ENCODE measurements around the gene CHRND. TPM values are rescaled to one million over a fixed set of nuclear protein-coding genes. Genes with fewer than 3 reads are reported as not detected.

Gene CHRND
- total and polyA plus RNA-seq, 2 of the 4 experiments (the other 2 are of a cell fraction) = not detected

GRCh38 chr2:232504438-232504837, 21.5 kb upstream of the CHRND start:
- Histone ChIP-seq H3K4ac (ENCODE audit: low read depth, low read length) (no peak overlapping the region), H3K27me3 (ENCODE audit: control insufficient read depth, insufficient read depth, low read length) (peaks cover 63% of the 10 kb centered on the region)

More at GRCh38 chr2:232504438-232504837, 21.5 kb upstream of the CHRND start:
- H2AFZ ChIP-seq (replicated peaks; ENCODE audit: low read length, poor library complexity) = no peak overlapping the region
- no peak overlapping the region for H4K5ac ChIP-seq (ENCODE audit: low read depth, low read length)
- no TSS peak for BruUV-seq (replicated peaks)
- H3K4me2 ChIP-seq (ENCODE audit: low read depth, low read length) = no peak overlapping the region
- dilution Hi-C loops (cut with HindIII; ENCODE audit: low sequenced_read_pairs, unreplicated experiment) (no loop called here), intact Hi-C loops (cut with micrococcal nuclease) (loop anchor here (10.0 kb wide), 1 partner anchor 600 kb away; no protein-coding TSS in a partner anchor), in situ Hi-C loops (cut with MboI; ENCODE audit: low sequenced_read_pairs) (no loop called here)
- H3K36me3 ChIP-seq (ENCODE audit: control insufficient read depth, insufficient read depth, low read length) = no peaks in the 10 kb centered on the region
- H3K56ac ChIP-seq (ENCODE audit: extremely low read depth, insufficient read depth, low read length) = no peak overlapping the region
- WGBS, 2 experiments (ENCODE audit: extremely low coverage in 2 of 2, insufficient read length in 1 of 2) = no CpG with 5 or more reads among the region's 2 CpGs
- no peak overlapping the region for H3K9ac ChIP-seq (ENCODE audit: low read depth, low read length)
- H3K14ac ChIP-seq (replicated peaks; ENCODE audit: low read depth, low read length) = no peak overlapping the region
- no peak for TF ChIP-seq NFE2L2 (IDR thresholded peaks at IDR 0.05; ENCODE audit: low read depth, low read length)
- no peak for TF ChIP-seq CEBPB (IDR thresholded peaks at IDR 0.05; ENCODE audit: low read depth, low read length)
- TF ChIP-seq MAZ (IDR thresholded peaks at IDR 0.05; ENCODE audit: borderline replicate concordance, low read depth, low read length) = no peak
- no peak for TF ChIP-seq USF2 (IDR thresholded peaks at IDR 0.05; ENCODE audit: low read depth, low read length)
- TF ChIP-seq CHD1 (IDR thresholded peaks at IDR 0.05; ENCODE audit: low read depth, low read length) = no peak
- TF ChIP-seq MAFK (IDR thresholded peaks at IDR 0.05; ENCODE audit: low read depth, low read length) = no peak
- TF ChIP-seq CTCF (conservative IDR thresholded peaks at IDR 0.05; ENCODE audit: low read depth, low read length) = no peak
- no peak for TF ChIP-seq SMC3 (IDR thresholded peaks at IDR 0.05; ENCODE audit: low read depth, low read length)
- no peak for TF ChIP-seq FOS (IDR thresholded peaks at IDR 0.05; ENCODE audit: low read depth, low read length)
- TF ChIP-seq RCOR1 (IDR thresholded peaks at IDR 0.05; ENCODE audit: insufficient replicate concordance, low read length) = no peak
- no peaks in the 10 kb centered on the region for H3K9me3 ChIP-seq (ENCODE audit: control insufficient read depth, insufficient read depth, low read length)
- no peak overlapping the region for H2AK9ac ChIP-seq (replicated peaks; ENCODE audit: low read depth, low read length, poor library complexity)
- H2BK120ac ChIP-seq (ENCODE audit: low read depth, low read length) = no peak overlapping the region
- ChIA-PET POLR2A (ENCODE audit: unreplicated experiment) (no interaction called here), CTCF (no interaction called here)
- H3K4me3 ChIP-seq (ENCODE audit: insufficient read depth, low read depth, low read length) = no peak overlapping the region
- H3K23ac ChIP-seq (ENCODE audit: low read depth, low read length) = no peak overlapping the region
- H2BK15ac ChIP-seq (ENCODE audit: low read depth, low read length) = no peak overlapping the region
- H2BK5ac ChIP-seq (ENCODE audit: low read depth, low read length, poor library complexity, severe bottlenecking) = no peak overlapping the region
- H3K79me1 ChIP-seq (ENCODE audit: low read depth in 1 of 2, low read length in 2 of 2) = no peaks in the 10 kb centered on the region
- H3K27ac ChIP-seq (ENCODE audit: insufficient read depth, low read length) = no peak overlapping the region
- no peaks in the 10 kb centered on the region for H3K9me1 ChIP-seq (ENCODE audit: insufficient read depth, low read length)
- no peaks in the 10 kb centered on the region for H3K4me1 ChIP-seq (ENCODE audit: control insufficient read depth, insufficient read depth, low read length)
- DNase-seq (no peak), ATAC-seq (ENCODE audit: low read depth) (no peak)
- no peak overlapping the region for H4K91ac ChIP-seq (ENCODE audit: insufficient read depth, low read depth, low read length)
- H2AK5ac ChIP-seq (ENCODE audit: low read depth, low read length) = no peak overlapping the region
- H2BK20ac ChIP-seq (ENCODE audit: low read depth, low read length) = no peak overlapping the region
- no peak overlapping the region for H3K18ac ChIP-seq (ENCODE audit: low read depth, low read length)
- H4K20me1 ChIP-seq (ENCODE audit: insufficient read depth, low read length) = no peaks in the 10 kb centered on the region
- H4K8ac ChIP-seq (ENCODE audit: low read depth in 2 of 2, low read length in 2 of 2) = no peak overlapping the region
